ENCODE data around the gene E4F1. TPM values are rescaled to one million over a fixed set of nuclear protein-coding genes. Genes with fewer than 3 reads are reported as not detected.
A peak's percentile ranks its signal among the peaks of the same experiment; 100 is the strongest.

The E4F1 gene
- total and polyA plus RNA-seq, 9 of the 15 experiments (the other 6 are each of a cell fraction or from before 2014, with no cell fraction given) = 0.48 to 94.9 (median 20.4) TPM

- no peak for DNase-seq (ENCODE audit: extremely low read depth in 1 of 4, low spot score in 3 of 4)
- POLR2A ChIA-PET = interaction anchor here (0.8 to 3.7 kb wide), 6 partner anchors 8 to 25 kb away, joined by 3 to 20 read pairs (median 4); partner anchors contain the start of genes DNASE1L2, ECI1 and PGP
- TF ChIP-seq PHB (CRISPR knock-in tag; IDR thresholded peaks at IDR 0.05) = no peak
- TF ChIP-seq PTRF (tag; IDR thresholded peaks at IDR 0.05) = no peak
- no peak for TF ChIP-seq RBM17 (IDR thresholded peaks at IDR 0.05; ENCODE audit: borderline replicate concordance, low read depth, low read length)
- no peak for TF ChIP-seq ZNF695 (CRISPR knock-in tag; IDR thresholded peaks at IDR 0.05)
- TF ChIP-seq CBFA2T3 (IDR thresholded peaks at IDR 0.05) = no peak
- no peak for TF ChIP-seq DMBX1 (CRISPR knock-in tag; IDR thresholded peaks at IDR 0.05; ENCODE audit: borderline replicate concordance)
- TF ChIP-seq ZBED1 (IDR thresholded peaks at IDR 0.05) = no peak
- TF ChIP-seq ETV1 (tag; conservative IDR thresholded peaks at IDR 0.05; ENCODE audit: low read depth) = no peak
- no peak for TF ChIP-seq SMAD2 (IDR thresholded peaks at IDR 0.05; ENCODE audit: low read depth, low read length)
- no peak for TF ChIP-seq PRDM10 (IDR thresholded peaks at IDR 0.05; ENCODE audit: partially characterized antibody)
- no peak for TF ChIP-seq YY1 (IDR thresholded peaks at IDR 0.05; ENCODE audit: borderline replicate concordance in 1 of 3, control insufficient read depth in 1 of 3, extremely low read depth in 1 of 3, insufficient read depth in 3 of 3, insufficient read length in 1 of 3, insufficient replicate concordance in 2 of 3, low read depth in 1 of 3, low read length in 2 of 3)
- TF ChIP-seq, protein P1, sequence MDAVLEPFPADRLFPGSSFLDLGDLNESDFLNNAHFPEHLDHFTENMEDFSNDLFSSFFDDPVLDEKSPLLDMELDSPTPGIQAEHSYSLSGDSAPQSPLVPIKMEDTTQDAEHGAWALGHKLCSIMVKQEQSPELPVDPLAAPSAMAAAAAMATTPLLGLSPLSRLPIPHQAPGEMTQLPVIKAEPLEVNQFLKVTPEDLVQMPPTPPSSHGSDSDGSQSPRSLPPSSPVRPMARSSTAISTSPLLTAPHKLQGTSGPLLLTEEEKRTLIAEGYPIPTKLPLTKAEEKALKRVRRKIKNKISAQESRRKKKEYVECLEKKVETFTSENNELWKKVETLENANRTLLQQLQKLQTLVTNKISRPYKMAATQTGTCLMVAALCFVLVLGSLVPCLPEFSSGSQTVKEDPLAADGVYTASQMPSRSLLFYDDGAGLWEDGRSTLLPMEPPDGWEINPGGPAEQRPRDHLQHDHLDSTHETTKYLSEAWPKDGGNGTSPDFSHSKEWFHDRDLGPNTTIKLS (IDR thresholded peaks at IDR 0.05; ENCODE audit: borderline replicate concordance, low read depth) = no peak
- no peak for TF ChIP-seq MEF2A (IDR thresholded peaks at IDR 0.05; ENCODE audit: control insufficient read depth, low read depth, low read length)
- no peak for TF ChIP-seq MAZ (CRISPR knock-in tag; conservative IDR thresholded peaks at IDR 0.05 in 1 of 2, IDR thresholded peaks at IDR 0.05 in 1 of 2)
- TF ChIP-seq PCBP2 (IDR thresholded peaks at IDR 0.05; ENCODE audit: low read depth, low read length, poor library complexity, severe bottlenecking) = no peak
These were observed 3.5 kb downstream of the E4F1 start for GRCh38 chr16:2226918-2227317.

More at GRCh38 chr16:2226918-2227317, 3.5 kb downstream of the E4F1 start:
- H3K27me3 ChIP-seq (ENCODE audit: control insufficient read depth in 2 of 2, insufficient read depth in 2 of 2, low read length in 2 of 2) = no peaks in the 10 kb centered on the region
- peaks cover 11% of the 10 kb centered on the region for H4K20me1 ChIP-seq (replicated peaks; ENCODE audit: control insufficient read depth, insufficient read depth, low read length)
- CTCF ChIA-PET (ENCODE audit: low intra/inter-chr PET ratio) = no interaction called here
- peaks cover 9 to 66% of the 10 kb centered on the region in 2 experiments; a peak in 3 of 5 replicates for H3K4me1 ChIP-seq (replicated peaks in 1 of 2; ENCODE audit: control insufficient read depth in 2 of 2, insufficient read depth in 2 of 2, low read length in 2 of 2)
- H3K27ac ChIP-seq (ENCODE audit: extremely low read depth, low read depth, low read length) = no peak overlapping the region; the same call in 2 of the 3 replicates
- H3K4me2 ChIP-seq (ENCODE audit: insufficient read depth, low read length) = no peak overlapping the region
- no peaks in the 10 kb centered on the region for H3K9me1 ChIP-seq (ENCODE audit: control insufficient read depth, insufficient read depth, low read length)
- BruUV-seq (replicated peaks) = no TSS peak
- peaks cover 67% of the 10 kb centered on the region; the same call in 1 of the 3 replicates for H3K36me3 ChIP-seq (ENCODE audit: control insufficient read depth, insufficient read depth, low read length)
- intact Hi-C loops (cut with micrococcal nuclease) = no loop called here
- no peak overlapping the region for H2AFZ ChIP-seq (ENCODE audit: low read depth, low read length)
- ATAC-seq (no peak), FAIRE-seq (no peak)
- 93% methylated on average over 6 of the region's 6 CpGs for WGBS (ENCODE audit: insufficient coverage, low coverage, missing lambda C conversion rate)
- H3K9ac ChIP-seq (ENCODE audit: insufficient read depth in 1 of 2, low read depth in 2 of 2, low read length in 2 of 2) = peak overlapping the region in 1 of 2 experiments; percentile 84; a peak in 1 of 4 replicates
- in situ Hi-C loops (cut with MboI) = no loop called here
- peaks cover 53% of the 10 kb centered on the region for H3K79me2 ChIP-seq (ENCODE audit: control insufficient read depth, insufficient read depth, low read length)
- H3K4me3 ChIP-seq = no peak overlapping the region
- H3K9me3 ChIP-seq (replicated peaks; ENCODE audit: control insufficient read depth, insufficient read depth, low read depth, low read length) = no peaks in the 10 kb centered on the region

Data from K562 (cell line).